Peyer's patch (tissue), 4 donors: Measurements from ENCODE around the gene SORL1-AS1.

Experiments used
- POLR2A ChIP-seq, 2 donors: fragments of 450-650 bp; IDR thresholded peaks; one replicate each; pipeline ENCODE4 v1.5.1; 2017; ENCODE audit warnings: antibody characterized with exemption in 2 of 2, mild to moderate bottlenecking in 2 of 2, moderate library complexity in 2 of 2
- TF ChIP-seq, protein P1 (sequence below), 6 experiments: fragments of 450-650 bp in 4 of 6; fragments of 200-600 bp in 2 of 6; sonication (generic) in 1 of 6; IDR thresholded peaks; one replicate each; pipeline ENCODE4 v1.5.1; 2017 to 2019; ENCODE audit warnings: antibody characterized with exemption in 6 of 6, mild to moderate bottlenecking in 3 of 6, moderate library complexity in 1 of 6

DNA sequence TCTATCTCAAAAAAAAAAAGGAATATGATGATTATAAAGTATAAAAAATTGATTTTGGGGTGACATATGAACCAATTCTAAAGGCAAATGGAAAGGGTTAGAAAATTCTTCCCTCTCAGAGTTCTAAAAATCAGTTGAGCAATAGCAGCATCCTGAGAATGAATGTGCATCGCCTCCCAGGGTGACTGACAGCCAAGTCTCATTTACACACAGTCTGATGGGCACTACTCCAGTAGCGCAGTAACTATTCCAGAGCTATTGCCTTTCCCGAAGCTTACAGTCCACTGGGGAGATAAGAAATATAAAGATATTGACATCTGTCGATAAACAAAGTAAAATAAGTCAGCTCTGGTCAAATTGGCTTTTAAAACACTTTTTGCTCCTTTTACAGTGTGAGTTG lies 32.9 kb downstream of the SORL1-AS1 start:
- TF ChIP-seq, protein P1, sequence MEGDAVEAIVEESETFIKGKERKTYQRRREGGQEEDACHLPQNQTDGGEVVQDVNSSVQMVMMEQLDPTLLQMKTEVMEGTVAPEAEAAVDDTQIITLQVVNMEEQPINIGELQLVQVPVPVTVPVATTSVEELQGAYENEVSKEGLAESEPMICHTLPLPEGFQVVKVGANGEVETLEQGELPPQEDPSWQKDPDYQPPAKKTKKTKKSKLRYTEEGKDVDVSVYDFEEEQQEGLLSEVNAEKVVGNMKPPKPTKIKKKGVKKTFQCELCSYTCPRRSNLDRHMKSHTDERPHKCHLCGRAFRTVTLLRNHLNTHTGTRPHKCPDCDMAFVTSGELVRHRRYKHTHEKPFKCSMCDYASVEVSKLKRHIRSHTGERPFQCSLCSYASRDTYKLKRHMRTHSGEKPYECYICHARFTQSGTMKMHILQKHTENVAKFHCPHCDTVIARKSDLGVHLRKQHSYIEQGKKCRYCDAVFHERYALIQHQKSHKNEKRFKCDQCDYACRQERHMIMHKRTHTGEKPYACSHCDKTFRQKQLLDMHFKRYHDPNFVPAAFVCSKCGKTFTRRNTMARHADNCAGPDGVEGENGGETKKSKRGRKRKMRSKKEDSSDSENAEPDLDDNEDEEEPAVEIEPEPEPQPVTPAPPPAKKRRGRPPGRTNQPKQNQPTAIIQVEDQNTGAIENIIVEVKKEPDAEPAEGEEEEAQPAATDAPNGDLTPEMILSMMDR (IDR thresholded peaks at IDR 0.05), result no peak
- no peak for TF ChIP-seq POLR2A (IDR thresholded peaks at IDR 0.05)
